Caco-2 (cell line): ENCODE measurements around the gene PPP2R5D. TPM values are rescaled to one million over a fixed set of nuclear protein-coding genes. Genes with fewer than 3 reads are reported as not detected.

Experiments used
- BruUV-seq: library from RNA; stranded (reverse); fragments of 400-500 nt; replicated peaks from 2 replicates; lab custom pipeline; 2021; lab: Mats Ljungman, UMichigan
- CTCF ChIA-PET: fragments of 300-600 bp; sonication (Branson Sonifier 250); formaldehyde crosslinking; loops from one replicate; lab custom pipeline; 2022; ENCODE audit warnings: antibody characterized with exemption; lab: Charles Lee
- POLR2A ChIA-PET: fragments of 300-600 bp; sonication (Branson Sonifier 250); formaldehyde crosslinking; loops from one replicate; lab custom pipeline; 2022; ENCODE audit warnings: antibody characterized with exemption; lab: Charles Lee
- DNase-seq, 2 experiments: peaks; one replicate each; pipeline versions ENCODE4 v3.0.0 to v3.0.0-alpha.2; 2020 to 2022
- H3K27me3 ChIP-seq: replicated peaks from 2 replicates; pipeline ENCODE4 v1.6.0; 2011; ENCODE audit warnings: low read length; ENCODE audit not compliant: control insufficient read depth, insufficient read depth
- H3K36me3 ChIP-seq: 2 replicates; pipeline ENCODE4 v1.5.1; 2011; ENCODE audit warnings: low read length; ENCODE audit not compliant: control insufficient read depth, insufficient read depth
- H3K4me1 ChIP-seq: fragments of 250-450 bp; sonication (Bioruptor Pico); 2 replicates; pipeline ENCODE4 v1.5.1; 2020; ENCODE audit warnings: mild to moderate bottlenecking
- H3K4me3 ChIP-seq: 2 replicates; pipeline ENCODE4 v1.5.1; 2011; ENCODE audit warnings: low read depth, mild to moderate bottlenecking, control low read depth, low read length
- H3K9me3 ChIP-seq: fragments of 250-450 bp; sonication (Bioruptor Pico); 2 replicates; pipeline ENCODE4 v1.5.1; 2020; ENCODE audit warnings: mild to moderate bottlenecking, moderate library complexity
- H3K27ac Mint-ChIP-seq: one replicate; pipeline ENCODE4 v1.8.0; 2022; ENCODE audit warnings: mixed read lengths; ENCODE audit not compliant: unreplicated experiment
- H3K27me3 Mint-ChIP-seq: one replicate; pipeline ENCODE4 v1.8.0; 2022; ENCODE audit warnings: mixed read lengths; ENCODE audit not compliant: insufficient read depth, unreplicated experiment
- H3K36me3 Mint-ChIP-seq: one replicate; pipeline ENCODE4 v1.8.0; 2022; ENCODE audit warnings: mild to moderate bottlenecking, mixed read lengths; ENCODE audit not compliant: insufficient read depth, unreplicated experiment
- H3K4me1 Mint-ChIP-seq: one replicate; pipeline ENCODE4 v1.8.0; 2022; ENCODE audit warnings: low read depth, mixed read lengths; ENCODE audit not compliant: unreplicated experiment
- H3K4me3 Mint-ChIP-seq: one replicate; pipeline ENCODE4 v1.8.0; 2022; ENCODE audit warnings: mild to moderate bottlenecking, moderate library complexity, mixed read lengths; ENCODE audit not compliant: unreplicated experiment
- H3K9me3 Mint-ChIP-seq: one replicate; pipeline ENCODE4 v1.8.0; 2022; ENCODE audit warnings: mixed read lengths; ENCODE audit not compliant: unreplicated experiment
- CTCF ChIP-seq, 2 experiments: fragments of 200-600 bp in 1 of 2; IDR thresholded peaks; 1 replicate in 1 of 2; 2 replicates in 1 of 2; pipeline versions ENCODE4 v1.5.1 to v1.8.0; 2011 to 2022; ENCODE audit warnings: antibody characterized with exemption in 1 of 2, control low read depth in 1 of 2, inconsistent platforms in 1 of 2, low read depth in 1 of 2, low read length in 1 of 2, mild to moderate bottlenecking in 1 of 2, moderate library complexity in 1 of 2; ENCODE audit not compliant: insufficient read depth in 1 of 2, severe bottlenecking in 1 of 2, unreplicated experiment in 1 of 2
- intact Hi-C: fragments of 100-400 bp; cut with micrococcal nuclease; formaldehyde crosslinking; loops from one replicate; pipeline ENCODE4 v1.10.0; 2022; ENCODE audit not compliant: unreplicated experiment
- total RNA-seq: library from RNA; stranded (reverse); gene quantifications from 2 replicates; pipeline ENCODE4 v1.2.3, GENCODE V29; 2022

PPP2R5D gene
- total RNA-seq, 1 experiment from 2014 or later: 45.0 TPM

- peaks cover 3% of the 10 kb centered on the region; the same call in 1 of the 2 replicates for H3K36me3 ChIP-seq
- no peaks in the 10 kb centered on the region for H3K9me3 Mint-ChIP-seq
- H3K4me1 Mint-ChIP-seq: peaks cover 6% of the 10 kb centered on the region
- ChIA-PET POLR2A (interaction anchor here (0.5 to 0.7 kb wide), 3 partner anchors 31 to 236 kb away, joined by 3 to 7 read pairs (median 4); no protein-coding TSS in a partner anchor), CTCF (no interaction called here)
- no peaks in the 10 kb centered on the region for H3K27me3 ChIP-seq
- peaks cover 87% of the 10 kb centered on the region for H3K36me3 Mint-ChIP-seq
- H3K4me3 ChIP-seq: no peak overlapping the region
- H3K4me3 Mint-ChIP-seq: no peak overlapping the region
- no peak for TF ChIP-seq CTCF (IDR thresholded peaks at IDR 0.05; ENCODE audit: insufficient read depth in 1 of 2, low read depth in 1 of 2, low read length in 1 of 2, severe bottlenecking in 1 of 2, unreplicated experiment in 1 of 2)
- no peaks in the 10 kb centered on the region for H3K4me1 ChIP-seq
- no peaks in the 10 kb centered on the region for H3K9me3 ChIP-seq
- no peaks in the 10 kb centered on the region for H3K27me3 Mint-ChIP-seq
- DNase-seq: no peak
- H3K27ac Mint-ChIP-seq: no peak overlapping the region
- no TSS peak for BruUV-seq
- intact Hi-C loops: no loop called here
These were observed 49.8 kb downstream of the PPP2R5D start for GRCh38 chr6:43034190-43034525.

GRCh38 chr6:43035495-43036194 lies 51.3 kb downstream of the PPP2R5D start:
- H3K9me3 Mint-ChIP-seq: no peaks in the 10 kb centered on the region
- no peak for DNase-seq
- Histone ChIP-seq H3K36me3 (peaks cover 3% of the 10 kb centered on the region; the same call in 1 of the 2 replicates), H3K27me3 (no peaks in the 10 kb centered on the region), H3K9me3 (no peaks in the 10 kb centered on the region), H3K4me1 (no peaks in the 10 kb centered on the region), H3K4me3 (no peak overlapping the region)
- TF ChIP-seq CTCF (IDR thresholded peaks at IDR 0.05; ENCODE audit: insufficient read depth in 1 of 2, low read depth in 1 of 2, low read length in 1 of 2, severe bottlenecking in 1 of 2, unreplicated experiment in 1 of 2): no peak
- no peak overlapping the region for H3K27ac Mint-ChIP-seq
- intact Hi-C loops: no loop called here
- H3K4me1 Mint-ChIP-seq: peaks cover 6% of the 10 kb centered on the region
- ChIA-PET POLR2A (interaction anchor here (0.6 to 1.0 kb wide), 2 partner anchors 21 to 24 kb away, joined by 5 to 11 read pairs; partner anchors contain the start of genes KLC4 and MRPL2), CTCF (no interaction called here)
- BruUV-seq: no TSS peak
- no peaks in the 10 kb centered on the region for H3K27me3 Mint-ChIP-seq
- H3K36me3 Mint-ChIP-seq: peaks cover 80% of the 10 kb centered on the region
- H3K4me3 Mint-ChIP-seq: peak overlapping the region; percentile 18

GRCh38 chr6:43036712-43037111 lies 52.3 kb downstream of the PPP2R5D start:
- BruUV-seq: no TSS peak
- H3K36me3 ChIP-seq: peaks cover 3% of the 10 kb centered on the region; the same call in 1 of the 2 replicates
- H3K9me3 ChIP-seq: no peaks in the 10 kb centered on the region
- intact Hi-C loops: no loop called here
- ChIA-PET POLR2A (no interaction called here), CTCF (no interaction called here)
- peaks cover 75% of the 10 kb centered on the region for H3K36me3 Mint-ChIP-seq
- H3K4me1 ChIP-seq: no peaks in the 10 kb centered on the region
- TF ChIP-seq CTCF (IDR thresholded peaks at IDR 0.05; ENCODE audit: insufficient read depth in 1 of 2, low read depth in 1 of 2, low read length in 1 of 2, severe bottlenecking in 1 of 2, unreplicated experiment in 1 of 2): no peak
- no peaks in the 10 kb centered on the region for H3K27me3 Mint-ChIP-seq
- H3K9me3 Mint-ChIP-seq: no peaks in the 10 kb centered on the region
- peaks cover 6% of the 10 kb centered on the region for H3K4me1 Mint-ChIP-seq
- no peaks in the 10 kb centered on the region for H3K27me3 ChIP-seq
- no peak overlapping the region for H3K4me3 Mint-ChIP-seq
- H3K27ac Mint-ChIP-seq: no peak overlapping the region
- no peak overlapping the region for H3K4me3 ChIP-seq
- DNase-seq: no peak
